ENCODE data around the gene CMTM5.

DNA sequence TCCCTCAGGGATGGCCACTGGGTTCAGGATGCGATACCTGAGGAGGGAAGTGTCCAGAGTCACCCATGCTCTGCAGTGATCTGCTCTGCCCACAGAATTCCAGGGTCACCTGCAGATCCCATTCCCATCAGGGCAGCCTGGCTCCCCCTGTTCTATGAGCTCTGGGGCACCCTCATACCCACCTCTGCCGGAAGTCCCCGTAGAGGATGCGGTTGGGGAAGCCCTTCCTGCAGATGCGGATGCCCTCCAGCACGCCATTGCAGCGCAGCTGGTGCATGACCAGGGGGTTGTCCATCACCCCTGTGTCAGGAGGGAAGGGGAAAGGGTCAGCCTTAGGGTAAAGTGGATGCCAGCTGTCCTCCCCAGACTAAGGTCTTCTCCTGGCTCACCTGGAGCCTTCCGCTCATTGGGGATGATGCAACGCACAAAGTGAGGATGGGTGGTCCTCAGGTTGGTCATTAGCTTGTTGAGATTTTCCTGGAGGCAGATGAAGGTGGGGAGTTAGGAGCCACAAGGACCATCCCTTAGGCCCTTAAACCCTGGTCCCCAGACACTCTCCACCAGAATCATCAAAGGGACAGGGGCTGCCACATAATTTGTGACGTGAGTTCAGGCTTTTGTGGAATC, 20.0 kb downstream of the CMTM5 start:
- TF ChIP-seq CTCF (conservative IDR thresholded peaks at IDR 0.05) (no peak), ZFX (IDR thresholded peaks at IDR 0.05) (no peak)
